ENCODE measurements around the gene NDUFA8.

Gene NDUFA8

DNA sequence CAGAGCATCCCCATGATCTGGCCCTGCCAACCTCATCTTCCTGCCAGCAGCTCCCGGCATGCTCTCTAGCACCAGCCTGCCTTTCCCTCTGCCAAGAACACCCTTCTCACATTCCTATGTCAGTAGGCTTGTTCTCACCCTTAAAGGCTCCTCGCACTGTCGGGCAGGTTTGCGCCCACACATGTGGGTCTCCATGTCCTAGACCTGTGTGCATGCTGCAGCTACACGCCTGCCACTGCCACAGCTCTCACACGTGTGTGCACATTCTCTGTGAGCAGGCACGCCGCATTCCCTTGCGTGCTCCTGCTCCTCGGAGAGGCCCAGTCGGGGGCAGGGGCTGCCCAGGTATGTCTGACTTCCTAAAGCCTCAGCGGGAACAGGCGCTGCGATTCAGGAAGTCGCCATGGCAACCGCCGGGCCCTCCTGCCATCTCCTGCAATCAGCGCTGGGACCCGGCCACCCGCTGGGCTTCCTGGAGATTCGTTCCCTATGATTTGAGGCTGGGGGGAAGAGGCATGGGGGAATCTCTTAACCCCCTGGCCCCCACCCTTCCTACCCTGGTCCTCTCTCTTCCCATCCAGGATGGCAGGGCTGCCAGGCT is 28.1 kb downstream of the NDUFA8 start:
- TF ChIP-seq CTCF (IDR thresholded peaks at IDR 0.05) (no peak), ZFX (IDR thresholded peaks at IDR 0.05; ENCODE audit: borderline replicate concordance) (no peak)
- H3K27ac ChIP-seq, result no peak overlapping the region

DNA sequence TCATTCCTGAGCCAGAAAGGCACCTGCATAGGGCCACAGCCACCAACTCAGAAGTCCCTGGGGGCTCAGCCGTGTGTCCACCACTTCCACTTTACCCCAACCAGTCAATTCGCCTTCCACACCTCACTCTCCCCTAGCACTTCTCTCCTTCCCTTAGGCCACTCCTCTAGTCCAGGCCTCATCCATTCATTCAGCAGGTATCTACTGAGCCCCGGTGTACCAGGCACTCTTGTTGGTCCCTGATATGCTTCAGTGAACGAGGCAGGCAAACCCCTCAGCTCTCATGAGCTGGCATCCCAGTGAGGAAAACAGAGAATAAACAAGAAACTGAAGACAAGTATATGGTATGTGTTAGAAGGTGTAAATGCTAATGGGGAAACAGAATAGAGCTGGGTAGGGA is 28.7 kb downstream of the NDUFA8 start:
- H3K27ac ChIP-seq, result no peak overlapping the region
- TF ChIP-seq ZFX (IDR thresholded peaks at IDR 0.05; ENCODE audit: borderline replicate concordance) (no peak), CTCF (IDR thresholded peaks at IDR 0.05) (no peak)

- H3K27ac ChIP-seq, result no peak overlapping the region
- no peak for TF ChIP-seq CTCF (IDR thresholded peaks at IDR 0.05)
- TF ChIP-seq ZFX (IDR thresholded peaks at IDR 0.05; ENCODE audit: borderline replicate concordance), result no peak
Measured at GRCh38 chr9:122129969-122130368, 29.6 kb downstream of the NDUFA8 start.

DNA sequence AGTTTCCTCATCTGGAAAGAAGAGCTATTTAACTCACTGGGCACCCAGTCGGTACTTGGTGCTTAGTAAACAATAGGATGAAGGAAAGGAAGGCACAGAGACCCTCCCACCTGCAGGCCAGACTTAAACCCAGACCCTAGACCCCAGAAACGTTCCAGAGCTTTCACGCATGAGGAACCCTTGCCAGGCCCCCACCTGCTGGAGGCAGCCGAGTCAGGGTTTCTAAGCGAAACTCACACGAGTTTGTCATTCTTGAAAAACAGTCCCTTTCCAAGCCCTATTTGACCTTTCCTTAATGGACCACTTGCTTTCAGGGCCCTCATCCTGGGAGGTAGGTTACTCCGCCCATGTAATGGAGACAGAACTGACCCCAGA is 30.6 kb downstream of the NDUFA8 start:
- no peak overlapping the region for H3K27ac ChIP-seq
- TF ChIP-seq CTCF (IDR thresholded peaks at IDR 0.05) (no peak), ZFX (IDR thresholded peaks at IDR 0.05; ENCODE audit: borderline replicate concordance) (no peak)

DNA sequence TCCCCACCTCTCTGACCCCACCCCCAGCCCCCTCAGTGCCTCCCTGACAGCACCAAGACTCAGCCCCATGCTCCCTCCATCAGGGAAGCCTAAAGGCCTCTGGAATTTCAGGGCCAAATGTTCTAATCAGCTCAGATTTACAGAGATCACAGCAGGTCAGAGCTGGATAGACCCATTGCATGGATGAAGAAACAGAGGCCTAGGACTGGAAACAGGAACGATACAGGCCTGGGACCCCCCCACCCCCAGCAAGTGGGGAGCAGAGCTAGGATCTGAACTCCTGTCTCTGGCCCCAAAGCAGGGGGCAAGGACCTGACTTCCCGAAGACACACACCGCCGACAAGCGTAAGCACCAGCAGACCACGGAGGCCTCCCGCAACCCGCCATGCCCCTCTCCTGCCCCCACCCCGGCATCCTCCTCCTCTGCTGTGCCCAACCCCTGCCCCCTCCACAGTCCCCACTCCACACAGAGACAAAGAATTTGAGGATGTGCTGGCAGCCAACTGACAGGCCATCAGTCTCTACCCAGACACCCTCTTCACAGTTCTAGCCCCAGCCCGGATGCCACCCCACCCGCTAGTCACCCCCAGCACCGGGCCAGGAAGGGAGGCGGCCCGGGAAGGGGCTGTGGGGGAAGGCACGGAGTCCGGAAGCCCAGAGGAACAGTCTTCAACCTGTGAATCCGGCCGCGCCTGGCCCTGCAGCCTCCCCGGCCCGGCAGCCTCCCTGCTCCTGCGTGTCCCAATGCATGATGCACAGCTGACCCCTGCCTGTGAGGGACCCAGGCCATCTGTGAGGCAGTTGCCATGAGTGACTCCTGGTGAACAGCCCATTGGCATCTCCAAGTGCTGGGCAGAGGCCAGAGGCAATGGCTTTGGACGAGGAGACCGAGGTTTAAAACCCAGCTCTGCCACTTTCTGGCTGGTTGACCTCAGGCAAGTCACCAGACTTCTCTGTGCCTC is 31.3 kb downstream of the NDUFA8 start:
- H3K27ac ChIP-seq, result no peak overlapping the region
- TF ChIP-seq ZFX (IDR thresholded peaks at IDR 0.05; ENCODE audit: borderline replicate concordance) (no peak), CTCF (IDR thresholded peaks at IDR 0.05) (no peak)

- TF ChIP-seq ZFX (IDR thresholded peaks at IDR 0.05; ENCODE audit: borderline replicate concordance), result no peak
- no peak for TF ChIP-seq CTCF (IDR thresholded peaks at IDR 0.05)
- no peak overlapping the region for H3K27ac ChIP-seq
Measured at GRCh38 chr9:122127396-122127798, 32.2 kb downstream of the NDUFA8 start.

Data from 22Rv1 (cell line).